Measurements from ENCODE around the gene SUPT7L. TPM values are rescaled to one million over a fixed set of nuclear protein-coding genes. Genes with fewer than 3 reads are reported as not detected.

SUPT7L gene
- total and polyA plus RNA-seq, 11 donors, result 18.6 to 29.5 (median 26.1) TPM

GRCh38 chr2:27624943-27625342, 38.5 kb downstream of the SUPT7L start:
- no peak for ATAC-seq
- intact Hi-C loops (cut with DNase I), result loop anchor here in 4 of 10 donors (5.0 to 10.0 kb wide), 3 partner anchors 130 to 143 kb away; partner anchors contain the start of genes IFT172 (in 2 of the 4), FNDC4 (in 1 of the 4) and GCKR (in 1 of the 4)

GRCh38 chr2:27622921-27623384, 40.5 kb downstream of the SUPT7L start:
- intact Hi-C loops (cut with DNase I), result loop anchor here in 3 of 10 donors (10.0 kb wide), 2 partner anchors 128 to 138 kb away; partner anchors contain the start of genes IFT172 (in 2 of the 3), FNDC4 (in 1 of the 3) and GCKR (in 1 of the 3)
- DNase-seq (no peak), ATAC-seq (no peak)
- Histone ChIP-seq H3K36me3 (peaks cover 0 to 72% (median 60%) of the 10 kb centered on the region in 9 donors), H3K27ac (no peak overlapping the region), H3K27me3 (no peaks in the 10 kb centered on the region), H3K4me3 (no peak overlapping the region), H3K4me1 (peaks cover 0 to 19% (median 8%) of the 10 kb centered on the region in 12 donors), H3K9me3 (no peaks in the 10 kb centered on the region)
- TF ChIP-seq CTCF (IDR thresholded peaks at IDR 0.05) (no peak), POLR2A (IDR thresholded peaks at IDR 0.05) (no peak)
- WGBS, 4 donors, result 90 to 95% (median 92%) methylated on average over 3 of the region's 3 CpGs

More at GRCh38 chr2:27624943-27625342, 38.5 kb downstream of the SUPT7L start:
- no peaks in the 10 kb centered on the region for H3K9me3 ChIP-seq
- H3K36me3 ChIP-seq, result peaks cover 0 to 52% (median 40%) of the 10 kb centered on the region in 9 donors
- TF ChIP-seq CTCF (IDR thresholded peaks at IDR 0.05) (no peak), POLR2A (IDR thresholded peaks at IDR 0.05) (no peak)
- H3K4me1 ChIP-seq, result peaks cover 0 to 31% (median 18%) of the 10 kb centered on the region in 12 donors
- no peaks in the 10 kb centered on the region for H3K27me3 ChIP-seq
- DNase-seq, result no peak
- no peak overlapping the region for H3K4me3 ChIP-seq
- no peak overlapping the region for H3K27ac ChIP-seq

- Histone ChIP-seq H3K4me1 (peaks cover 0 to 5% (median 0%) of the 10 kb centered on the region in 12 donors), H3K27ac (no peak overlapping the region), H3K4me3 (no peak overlapping the region), H3K9me3 (no peaks in the 10 kb centered on the region), H3K36me3 (peaks cover 0 to 86% (median 74%) of the 10 kb centered on the region in 9 donors), H3K27me3 (no peaks in the 10 kb centered on the region)
- intact Hi-C loops (cut with DNase I), result loop anchor here in 3 of 10 donors (10.0 kb wide), 2 partner anchors 127 to 137 kb away; partner anchors contain the start of genes IFT172 (in 2 of the 3), FNDC4 (in 1 of the 3) and GCKR (in 1 of the 3)
- ATAC-seq (no peak), DNase-seq (no peak)
- 56 to 80% (median 70%) methylated on average over 1 of the region's 1 CpG for WGBS, 4 donors
- TF ChIP-seq POLR2A (IDR thresholded peaks at IDR 0.05), result no peak
- no peak for TF ChIP-seq CTCF (IDR thresholded peaks at IDR 0.05)
These were observed 41.9 kb downstream of the SUPT7L start for GRCh38 chr2:27621524-27621923.

GRCh38 chr2:27615316-27615715, 48.1 kb downstream of the SUPT7L start:
- WGBS, 4 donors, result 94 to 99% (median 98%) methylated on average over 3 of the region's 3 CpGs
- H3K27me3 ChIP-seq, result no peaks in the 10 kb centered on the region
- H3K4me3 ChIP-seq, result no peak overlapping the region
- TF ChIP-seq CTCF (IDR thresholded peaks at IDR 0.05) (no peak), POLR2A (IDR thresholded peaks at IDR 0.05) (no peak)
- intact Hi-C loops (cut with DNase I), result no loop called here
- no peaks in the 10 kb centered on the region for H3K4me1 ChIP-seq
- H3K9me3 ChIP-seq, result no peaks in the 10 kb centered on the region
- H3K27ac ChIP-seq, result no peak overlapping the region
- no peak for DNase-seq
- H3K36me3 ChIP-seq, result peaks cover 0 to 100% (median 80%) of the 10 kb centered on the region in 9 donors
- no peak for ATAC-seq
